ENCODE measurements around the gene CACNA2D3.

Gene CACNA2D3

GRCh38 chr3:54900838-54901591 lies 778.7 kb downstream of the CACNA2D3 start:
- Histone ChIP-seq H3K9ac (ENCODE audit: low read length in 2 of 2) (no peak overlapping the region), H3K4me1 (ENCODE audit: control insufficient read depth, insufficient read depth, low read length) (peaks cover 18% of the 10 kb centered on the region), H3K27me3 (ENCODE audit: control insufficient read depth in 1 of 2, insufficient read depth in 2 of 2, low read length in 2 of 2) (no peaks in the 10 kb centered on the region), H3K9me3 (ENCODE audit: control insufficient read depth in 2 of 2, low read length in 2 of 2) (no peaks in the 10 kb centered on the region), H3K27ac (ENCODE audit: low read length) (peak overlapping the region; percentile 41), H3K4me3 (ENCODE audit: low read length in 2 of 2) (no peak overlapping the region), H3K36me3 (ENCODE audit: control insufficient read depth in 2 of 2, insufficient read depth in 2 of 2, low read length in 2 of 2) (no peaks in the 10 kb centered on the region)

DNA sequence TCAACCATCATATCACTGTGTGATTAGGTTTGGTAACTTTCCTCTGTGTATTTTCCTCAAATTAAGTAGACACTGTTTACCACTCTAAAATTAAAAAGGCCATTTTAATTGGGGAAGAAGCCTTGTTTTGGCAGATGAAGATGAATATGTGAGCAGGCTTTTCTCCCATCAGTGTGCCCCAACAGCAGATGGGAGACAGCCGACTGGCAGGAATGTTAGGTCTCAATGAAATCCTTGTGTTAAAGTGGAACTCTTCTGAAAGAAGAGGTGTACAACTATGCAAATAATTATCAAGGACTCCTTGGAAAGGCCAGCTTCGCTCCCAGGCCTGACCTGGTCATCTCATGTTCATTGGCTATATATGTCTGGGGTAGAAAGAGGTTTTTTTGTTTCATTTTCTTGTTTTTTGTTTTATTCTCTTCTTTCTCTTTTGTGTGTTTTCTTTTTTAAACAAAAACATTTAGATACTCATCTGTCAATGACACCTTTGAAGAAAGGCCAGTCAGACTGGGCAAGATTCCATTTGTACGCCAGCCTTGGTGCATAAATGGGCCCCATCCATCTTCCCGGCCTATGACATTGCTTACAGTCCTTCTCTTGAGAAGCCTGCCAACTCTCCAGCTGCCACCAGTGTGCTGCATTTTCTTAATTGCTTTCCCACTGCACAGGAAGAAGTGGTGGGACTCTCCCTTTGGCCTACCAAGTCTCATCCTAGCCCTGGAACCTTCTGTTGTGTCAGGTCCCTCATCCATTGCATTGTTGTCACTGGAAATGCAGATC lies 779.7 kb downstream of the CACNA2D3 start:
- no peaks in the 10 kb centered on the region for H3K36me3 ChIP-seq (ENCODE audit: control insufficient read depth in 2 of 2, insufficient read depth in 2 of 2, low read length in 2 of 2)
- no peaks in the 10 kb centered on the region for H3K27me3 ChIP-seq (ENCODE audit: control insufficient read depth in 1 of 2, insufficient read depth in 2 of 2, low read length in 2 of 2)
- no peaks in the 10 kb centered on the region for H3K9me3 ChIP-seq (ENCODE audit: control insufficient read depth in 2 of 2, low read length in 2 of 2)
- H3K4me1 ChIP-seq (ENCODE audit: control insufficient read depth, insufficient read depth, low read length), result peaks cover 21% of the 10 kb centered on the region
- H3K4me3 ChIP-seq (ENCODE audit: low read length in 2 of 2), result peak overlapping the region in 1 of 2 donors; percentile 23
- H3K9ac ChIP-seq (ENCODE audit: low read length in 2 of 2), result no peak overlapping the region
- peak overlapping the region; percentile 41 for H3K27ac ChIP-seq (ENCODE audit: low read length)

GRCh38 chr3:54905261-54905888 lies 783.0 kb downstream of the CACNA2D3 start:
- Histone ChIP-seq H3K27ac (ENCODE audit: low read length) (no peak overlapping the region), H3K27me3 (ENCODE audit: control insufficient read depth in 1 of 2, insufficient read depth in 2 of 2, low read length in 2 of 2) (no peaks in the 10 kb centered on the region)

DNA sequence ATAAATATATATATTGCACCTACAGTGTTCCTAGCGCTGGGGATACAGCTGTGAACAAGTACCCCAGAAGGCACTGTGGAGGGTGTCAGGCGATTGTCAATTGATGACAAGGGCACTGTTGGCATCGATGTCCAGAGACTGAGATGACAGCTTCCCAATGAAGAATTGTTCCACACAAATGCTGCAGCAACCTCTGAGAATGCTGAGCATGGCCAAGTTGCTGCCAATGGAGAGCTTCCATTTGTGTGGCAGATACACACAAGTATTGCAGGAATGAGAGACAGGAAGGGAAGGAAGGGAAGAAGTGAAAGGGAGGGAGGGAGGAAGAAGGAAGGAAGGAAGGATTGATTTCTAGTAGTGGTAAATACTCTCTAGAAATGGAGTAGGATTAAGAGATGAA lies 783.6 kb downstream of the CACNA2D3 start:
- Histone ChIP-seq H3K27ac (ENCODE audit: low read length) (no peak overlapping the region), H3K4me1 (ENCODE audit: control insufficient read depth, insufficient read depth, low read length) (peaks cover 18% of the 10 kb centered on the region), H3K9ac (ENCODE audit: low read length in 2 of 2) (no peak overlapping the region), H3K36me3 (ENCODE audit: control insufficient read depth in 2 of 2, insufficient read depth in 2 of 2, low read length in 2 of 2) (no peaks in the 10 kb centered on the region), H3K9me3 (ENCODE audit: control insufficient read depth in 2 of 2, low read length in 2 of 2) (no peaks in the 10 kb centered on the region), H3K27me3 (ENCODE audit: control insufficient read depth in 1 of 2, insufficient read depth in 2 of 2, low read length in 2 of 2) (no peaks in the 10 kb centered on the region), H3K4me3 (ENCODE audit: low read length in 2 of 2) (no peak overlapping the region)

More at GRCh38 chr3:54905261-54905888, 783.0 kb downstream of the CACNA2D3 start:
- peaks cover 21% of the 10 kb centered on the region for H3K4me1 ChIP-seq (ENCODE audit: control insufficient read depth, insufficient read depth, low read length)
- no peaks in the 10 kb centered on the region for H3K9me3 ChIP-seq (ENCODE audit: control insufficient read depth in 2 of 2, low read length in 2 of 2)
- no peaks in the 10 kb centered on the region for H3K36me3 ChIP-seq (ENCODE audit: control insufficient read depth in 2 of 2, insufficient read depth in 2 of 2, low read length in 2 of 2)
- H3K9ac ChIP-seq (ENCODE audit: low read length in 2 of 2), result no peak overlapping the region
- no peak overlapping the region for H3K4me3 ChIP-seq (ENCODE audit: low read length in 2 of 2)

- no peak overlapping the region for H3K27ac ChIP-seq (ENCODE audit: low read length)
- H3K4me1 ChIP-seq (ENCODE audit: control insufficient read depth, insufficient read depth, low read length), result peaks cover 10% of the 10 kb centered on the region
- no peaks in the 10 kb centered on the region for H3K36me3 ChIP-seq (ENCODE audit: control insufficient read depth in 2 of 2, insufficient read depth in 2 of 2, low read length in 2 of 2)
- peaks cover 0 to 2% of the 10 kb centered on the region in 2 donors for H3K9me3 ChIP-seq (ENCODE audit: control insufficient read depth in 2 of 2, low read length in 2 of 2)
- H3K27me3 ChIP-seq (ENCODE audit: control insufficient read depth in 1 of 2, insufficient read depth in 2 of 2, low read length in 2 of 2), result no peaks in the 10 kb centered on the region
- no peak overlapping the region for H3K9ac ChIP-seq (ENCODE audit: low read length in 2 of 2)
- H3K4me3 ChIP-seq (ENCODE audit: low read length in 2 of 2), result no peak overlapping the region
Observed at GRCh38 chr3:54906763-54907162, 784.4 kb downstream of the CACNA2D3 start.

- no peak overlapping the region for H3K4me3 ChIP-seq (ENCODE audit: low read length in 2 of 2)
- H3K4me1 ChIP-seq (ENCODE audit: control insufficient read depth, insufficient read depth, low read length), result peaks cover 3% of the 10 kb centered on the region
- no peaks in the 10 kb centered on the region for H3K27me3 ChIP-seq (ENCODE audit: control insufficient read depth in 1 of 2, insufficient read depth in 2 of 2, low read length in 2 of 2)
- H3K9me3 ChIP-seq (ENCODE audit: control insufficient read depth in 2 of 2, low read length in 2 of 2), result peaks cover 0 to 6% of the 10 kb centered on the region in 2 donors
- no peak overlapping the region for H3K9ac ChIP-seq (ENCODE audit: low read length in 2 of 2)
- H3K36me3 ChIP-seq (ENCODE audit: control insufficient read depth in 2 of 2, insufficient read depth in 2 of 2, low read length in 2 of 2), result peaks cover 0 to 3% of the 10 kb centered on the region in 2 donors
- no peak overlapping the region for H3K27ac ChIP-seq (ENCODE audit: low read length)
Observed at GRCh38 chr3:54909191-54909590, 786.8 kb downstream of the CACNA2D3 start.

GRCh38 chr3:54914180-54914579 lies 791.8 kb downstream of the CACNA2D3 start:
- Histone ChIP-seq H3K36me3 (ENCODE audit: control insufficient read depth in 2 of 2, insufficient read depth in 2 of 2, low read length in 2 of 2) (peaks cover 0 to 3% of the 10 kb centered on the region in 2 donors), H3K4me1 (ENCODE audit: control insufficient read depth, insufficient read depth, low read length) (no peaks in the 10 kb centered on the region), H3K27ac (ENCODE audit: low read length) (no peak overlapping the region), H3K27me3 (ENCODE audit: control insufficient read depth in 1 of 2, insufficient read depth in 2 of 2, low read length in 2 of 2) (no peaks in the 10 kb centered on the region), H3K9me3 (ENCODE audit: control insufficient read depth in 2 of 2, low read length in 2 of 2) (peaks cover 0 to 6% of the 10 kb centered on the region in 2 donors), H3K9ac (ENCODE audit: low read length in 2 of 2) (no peak overlapping the region), H3K4me3 (ENCODE audit: low read length in 2 of 2) (no peak overlapping the region)

DNA sequence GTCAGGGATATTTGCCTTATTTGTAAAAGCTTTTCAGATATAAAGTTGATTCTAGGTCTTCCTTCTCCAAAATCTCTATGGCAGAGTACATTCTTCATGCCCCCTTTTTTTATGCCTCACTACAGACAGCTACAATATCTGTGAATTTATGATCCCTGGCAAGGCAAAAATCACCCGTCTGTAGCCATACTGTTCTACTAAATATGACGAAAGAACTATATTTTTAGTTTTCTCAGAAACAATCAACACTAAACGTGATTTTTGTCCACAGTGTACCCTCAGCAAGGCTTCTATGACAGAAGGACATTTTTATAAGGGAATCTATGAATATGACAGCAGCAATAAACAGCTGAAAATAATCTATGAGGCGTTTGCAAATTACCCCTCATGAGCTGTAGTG lies 792.8 kb downstream of the CACNA2D3 start:
- H3K9ac ChIP-seq (ENCODE audit: low read length in 2 of 2), result no peak overlapping the region
- no peak overlapping the region for H3K27ac ChIP-seq (ENCODE audit: low read length)
- no peak overlapping the region for H3K4me3 ChIP-seq (ENCODE audit: low read length in 2 of 2)
- H3K27me3 ChIP-seq (ENCODE audit: control insufficient read depth in 1 of 2, insufficient read depth in 2 of 2, low read length in 2 of 2), result no peaks in the 10 kb centered on the region
- peaks cover 0 to 6% of the 10 kb centered on the region in 2 donors for H3K9me3 ChIP-seq (ENCODE audit: control insufficient read depth in 2 of 2, low read length in 2 of 2)
- no peaks in the 10 kb centered on the region for H3K4me1 ChIP-seq (ENCODE audit: control insufficient read depth, insufficient read depth, low read length)
- peaks cover 0 to 3% of the 10 kb centered on the region in 2 donors for H3K36me3 ChIP-seq (ENCODE audit: control insufficient read depth in 2 of 2, insufficient read depth in 2 of 2, low read length in 2 of 2)

- Histone ChIP-seq H3K36me3 (ENCODE audit: control insufficient read depth in 2 of 2, insufficient read depth in 2 of 2, low read length in 2 of 2) (peaks cover 0 to 3% of the 10 kb centered on the region in 2 donors), H3K9ac (ENCODE audit: low read length in 2 of 2) (no peak overlapping the region), H3K9me3 (ENCODE audit: control insufficient read depth in 2 of 2, low read length in 2 of 2) (peaks cover 0 to 6% of the 10 kb centered on the region in 2 donors), H3K27me3 (ENCODE audit: control insufficient read depth in 1 of 2, insufficient read depth in 2 of 2, low read length in 2 of 2) (no peaks in the 10 kb centered on the region), H3K4me3 (ENCODE audit: low read length in 2 of 2) (no peak overlapping the region), H3K4me1 (ENCODE audit: control insufficient read depth, insufficient read depth, low read length) (no peaks in the 10 kb centered on the region), H3K27ac (ENCODE audit: low read length) (no peak overlapping the region)
Observed at GRCh38 chr3:54915976-54916375, 793.6 kb downstream of the CACNA2D3 start.

DNA sequence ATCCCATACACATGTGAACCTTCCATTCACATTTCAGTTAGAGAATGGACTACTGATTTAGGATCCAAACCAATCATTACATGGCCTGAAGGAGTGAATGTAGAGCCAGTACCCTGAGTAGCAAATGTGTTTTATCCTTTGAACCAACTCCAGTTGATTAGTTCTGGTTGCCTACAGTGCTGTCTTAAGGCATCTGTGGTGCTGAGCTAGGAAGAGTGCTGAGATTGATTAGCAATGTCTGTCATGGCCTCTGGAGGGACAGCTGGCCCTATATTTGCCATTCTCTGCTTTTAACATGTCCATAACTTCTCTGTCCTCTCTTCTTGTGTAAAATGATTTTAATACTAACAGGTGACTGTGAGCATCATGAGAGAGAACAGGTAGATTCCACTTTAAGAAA lies 794.4 kb downstream of the CACNA2D3 start:
- no peaks in the 10 kb centered on the region for H3K27me3 ChIP-seq (ENCODE audit: control insufficient read depth in 1 of 2, insufficient read depth in 2 of 2, low read length in 2 of 2)
- H3K4me1 ChIP-seq (ENCODE audit: control insufficient read depth, insufficient read depth, low read length), result no peaks in the 10 kb centered on the region
- peaks cover 0 to 4% of the 10 kb centered on the region in 2 donors for H3K9me3 ChIP-seq (ENCODE audit: control insufficient read depth in 2 of 2, low read length in 2 of 2)
- H3K4me3 ChIP-seq (ENCODE audit: low read length in 2 of 2), result no peak overlapping the region
- no peak overlapping the region for H3K27ac ChIP-seq (ENCODE audit: low read length)
- no peak overlapping the region for H3K9ac ChIP-seq (ENCODE audit: low read length in 2 of 2)
- H3K36me3 ChIP-seq (ENCODE audit: control insufficient read depth in 2 of 2, insufficient read depth in 2 of 2, low read length in 2 of 2), result peaks cover 0 to 3% of the 10 kb centered on the region in 2 donors

Measured in stomach smooth muscle (tissue), 2 donors.